ENCODE data around the gene ELP5.

DNA sequence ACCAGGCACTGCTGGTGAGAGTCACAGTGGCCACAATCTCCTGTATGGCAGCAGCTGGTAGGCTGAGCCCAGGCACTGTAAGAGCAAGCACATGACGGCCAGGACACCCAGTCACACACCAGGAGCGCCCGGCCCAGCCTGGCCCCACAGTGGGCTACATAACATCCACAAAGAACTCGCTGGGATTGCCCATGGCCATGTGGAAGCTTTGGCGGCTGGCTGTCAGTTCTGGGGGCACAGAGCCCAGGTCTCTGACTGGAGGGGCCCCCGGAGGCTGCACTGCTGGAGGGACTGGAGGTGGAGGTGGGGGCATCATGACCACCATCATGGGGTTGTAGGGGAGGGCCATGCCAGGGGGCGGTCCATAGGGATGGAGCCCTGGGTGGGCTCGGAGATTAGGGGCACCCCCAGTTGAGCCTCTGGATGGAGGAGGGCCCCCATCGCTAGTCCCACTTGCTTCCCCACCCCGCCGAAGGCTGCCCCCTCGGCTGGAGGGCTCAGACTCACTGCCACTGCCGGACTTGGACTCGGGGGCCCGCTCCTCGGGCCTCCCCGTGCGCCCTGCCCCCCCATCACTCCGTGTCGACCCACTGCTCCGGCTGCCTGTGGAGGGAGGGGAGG lies 26.2 kb upstream of the ELP5 start:
- no peak for TF ChIP-seq CREB1 (CRISPR knock-in tag; IDR thresholded peaks at IDR 0.05; ENCODE audit: low read depth)
- TF ChIP-seq, protein P1, sequence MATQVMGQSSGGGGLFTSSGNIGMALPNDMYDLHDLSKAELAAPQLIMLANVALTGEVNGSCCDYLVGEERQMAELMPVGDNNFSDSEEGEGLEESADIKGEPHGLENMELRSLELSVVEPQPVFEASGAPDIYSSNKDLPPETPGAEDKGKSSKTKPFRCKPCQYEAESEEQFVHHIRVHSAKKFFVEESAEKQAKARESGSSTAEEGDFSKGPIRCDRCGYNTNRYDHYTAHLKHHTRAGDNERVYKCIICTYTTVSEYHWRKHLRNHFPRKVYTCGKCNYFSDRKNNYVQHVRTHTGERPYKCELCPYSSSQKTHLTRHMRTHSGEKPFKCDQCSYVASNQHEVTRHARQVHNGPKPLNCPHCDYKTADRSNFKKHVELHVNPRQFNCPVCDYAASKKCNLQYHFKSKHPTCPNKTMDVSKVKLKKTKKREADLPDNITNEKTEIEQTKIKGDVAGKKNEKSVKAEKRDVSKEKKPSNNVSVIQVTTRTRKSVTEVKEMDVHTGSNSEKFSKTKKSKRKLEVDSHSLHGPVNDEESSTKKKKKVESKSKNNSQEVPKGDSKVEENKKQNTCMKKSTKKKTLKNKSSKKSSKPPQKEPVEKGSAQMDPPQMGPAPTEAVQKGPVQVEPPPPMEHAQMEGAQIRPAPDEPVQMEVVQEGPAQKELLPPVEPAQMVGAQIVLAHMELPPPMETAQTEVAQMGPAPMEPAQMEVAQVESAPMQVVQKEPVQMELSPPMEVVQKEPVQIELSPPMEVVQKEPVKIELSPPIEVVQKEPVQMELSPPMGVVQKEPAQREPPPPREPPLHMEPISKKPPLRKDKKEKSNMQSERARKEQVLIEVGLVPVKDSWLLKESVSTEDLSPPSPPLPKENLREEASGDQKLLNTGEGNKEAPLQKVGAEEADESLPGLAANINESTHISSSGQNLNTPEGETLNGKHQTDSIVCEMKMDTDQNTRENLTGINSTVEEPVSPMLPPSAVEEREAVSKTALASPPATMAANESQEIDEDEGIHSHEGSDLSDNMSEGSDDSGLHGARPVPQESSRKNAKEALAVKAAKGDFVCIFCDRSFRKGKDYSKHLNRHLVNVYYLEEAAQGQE (IDR thresholded peaks at IDR 0.05; ENCODE audit: unreplicated experiment): no peak
- TF ChIP-seq EZH2phosphoT487 (IDR thresholded peaks at IDR 0.05; ENCODE audit: unreplicated experiment): no peak
- TF ChIP-seq STAT1 (IDR thresholded peaks at IDR 0.05; ENCODE audit: unreplicated experiment): no peak
- no peak for TF ChIP-seq POLR2AphosphoS5 (IDR thresholded peaks at IDR 0.05; ENCODE audit: low read depth)

Measured in GM23338 (cell line).